ENCODE data around the gene MXD4. TPM values are rescaled to one million over a fixed set of nuclear protein-coding genes. Genes with fewer than 3 reads are reported as not detected.

Gene MXD4
- total and polyA plus RNA-seq, 2 experiments from 2014 or later = 6.9 to 19.9 TPM

- H3K4me1 Mint-ChIP-seq = no peaks in the 10 kb centered on the region; the same call in 1 of the 3 replicates
- H3K9me3 Mint-ChIP-seq = peaks cover 24% of the 10 kb centered on the region
- ATAC-seq = no peak
Measured at GRCh38 chr4:2247128-2248043, 14.5 kb downstream of the MXD4 start.

More at GRCh38 chr4:2247128-2248043, 14.5 kb downstream of the MXD4 start:
- Mint-ChIP-seq H3K4me3 (no peak overlapping the region; the same call in 2 of the 3 replicates), H3K27ac (no peak overlapping the region), H3K36me3 (ENCODE audit: low read depth) (peaks cover 16% of the 10 kb centered on the region), H3K27me3 (ENCODE audit: insufficient read depth, low read depth, poor library complexity) (peaks cover 6% of the 10 kb centered on the region)
- Histone ChIP-seq H3K4me1 (ENCODE audit: insufficient read depth) (no peaks in the 10 kb centered on the region), H3K9me2 (ENCODE audit: insufficient read depth) (no peaks in the 10 kb centered on the region), H3K27ac (ENCODE audit: low read depth) (no peak overlapping the region), H3K79me2 (replicated peaks; ENCODE audit: insufficient read depth) (no peaks in the 10 kb centered on the region), H3K36me3 (ENCODE audit: insufficient read depth) (no peaks in the 10 kb centered on the region; the same call in 1 of the 2 replicates), H3K4me3 (no peak overlapping the region), H2AFZ (no peak overlapping the region), H4K20me1 (replicated peaks; ENCODE audit: insufficient read depth) (no peaks in the 10 kb centered on the region), H3F3A (replicated peaks; ENCODE audit: low read depth) (no peaks in the 10 kb centered on the region), H3K27me3 (ENCODE audit: insufficient read depth) (no peaks in the 10 kb centered on the region), H3K4me2 (no peak overlapping the region)
- no peak for DNase-seq (ENCODE audit: low spot score)
- no peak for TF ChIP-seq CTCF (conservative IDR thresholded peaks at IDR 0.05; ENCODE audit: low read depth in 2 of 2)
- no peak for TF ChIP-seq EZH2phosphoT487 (IDR thresholded peaks at IDR 0.05; ENCODE audit: unreplicated experiment)
- no peak for TF ChIP-seq ZNF462 (CRISPR knock-in tag; IDR thresholded peaks at IDR 0.05)
- no peak for TF ChIP-seq NANOG (IDR thresholded peaks at IDR 0.05; ENCODE audit: borderline replicate concordance)
- no peak for TF ChIP-seq ZNF114 (CRISPR knock-in tag; IDR thresholded peaks at IDR 0.05)
- no peak for TF ChIP-seq STAT1 (IDR thresholded peaks at IDR 0.05; ENCODE audit: unreplicated experiment)
- no peak for TF ChIP-seq POLR2AphosphoS5 (IDR thresholded peaks at IDR 0.05; ENCODE audit: low read depth)
- TF ChIP-seq JUNB (IDR thresholded peaks at IDR 0.05; ENCODE audit: unreplicated experiment) = no peak
- no peak for TF ChIP-seq CREB1 (CRISPR knock-in tag; IDR thresholded peaks at IDR 0.05; ENCODE audit: low read depth)
- no peak for TF ChIP-seq ETS1 (IDR thresholded peaks at IDR 0.05)
- no peak for TF ChIP-seq ZNF331 (CRISPR knock-in tag; IDR thresholded peaks at IDR 0.05; ENCODE audit: low read depth)
